ENCODE data around the gene ZNF662.

- no peak for TF ChIP-seq POLR2A (IDR thresholded peaks at IDR 0.05)
- TF ChIP-seq, protein P1, sequence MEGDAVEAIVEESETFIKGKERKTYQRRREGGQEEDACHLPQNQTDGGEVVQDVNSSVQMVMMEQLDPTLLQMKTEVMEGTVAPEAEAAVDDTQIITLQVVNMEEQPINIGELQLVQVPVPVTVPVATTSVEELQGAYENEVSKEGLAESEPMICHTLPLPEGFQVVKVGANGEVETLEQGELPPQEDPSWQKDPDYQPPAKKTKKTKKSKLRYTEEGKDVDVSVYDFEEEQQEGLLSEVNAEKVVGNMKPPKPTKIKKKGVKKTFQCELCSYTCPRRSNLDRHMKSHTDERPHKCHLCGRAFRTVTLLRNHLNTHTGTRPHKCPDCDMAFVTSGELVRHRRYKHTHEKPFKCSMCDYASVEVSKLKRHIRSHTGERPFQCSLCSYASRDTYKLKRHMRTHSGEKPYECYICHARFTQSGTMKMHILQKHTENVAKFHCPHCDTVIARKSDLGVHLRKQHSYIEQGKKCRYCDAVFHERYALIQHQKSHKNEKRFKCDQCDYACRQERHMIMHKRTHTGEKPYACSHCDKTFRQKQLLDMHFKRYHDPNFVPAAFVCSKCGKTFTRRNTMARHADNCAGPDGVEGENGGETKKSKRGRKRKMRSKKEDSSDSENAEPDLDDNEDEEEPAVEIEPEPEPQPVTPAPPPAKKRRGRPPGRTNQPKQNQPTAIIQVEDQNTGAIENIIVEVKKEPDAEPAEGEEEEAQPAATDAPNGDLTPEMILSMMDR (IDR thresholded peaks at IDR 0.05): no peak
Measured at GRCh38 chr3:42867138-42867537, 38.8 kb upstream of the ZNF662 start.

All from testis (tissue), 2 donors.